Mesenchymal stem cell (in vitro differentiated cells and primary cell): ENCODE results near the gene CFI.

Experiments used
- DNase-seq: peaks from one replicate; pipeline ENCODE4 v3.0.0-alpha.2; 2013
- H2AFZ ChIP-seq: one replicate; pipeline ENCODE4 v1.6.1; 2013; ENCODE audit warnings: low read depth, mild to moderate bottlenecking, control low read depth, inconsistent platforms, low read length, moderate library complexity
- H2AK5ac ChIP-seq: 2 replicates; pipeline ENCODE4 v1.6.1; 2013; ENCODE audit warnings: low read length, moderate library complexity, mild to moderate bottlenecking, inconsistent platforms; ENCODE audit not compliant: severe bottlenecking
- H2BK120ac ChIP-seq: one replicate; pipeline ENCODE4 v1.6.1; 2013; ENCODE audit warnings: low read depth, mild to moderate bottlenecking, inconsistent platforms, low read length, moderate library complexity
- H2BK12ac ChIP-seq, 2 experiments: one replicate each; pipeline ENCODE4 v1.6.1; 2013; ENCODE audit warnings: inconsistent platforms in 2 of 2, low read length in 2 of 2, mild to moderate bottlenecking in 2 of 2, moderate library complexity in 2 of 2, control low read depth in 1 of 2
- H2BK15ac ChIP-seq: one replicate; pipeline ENCODE4 v1.6.1; 2013; ENCODE audit warnings: mild to moderate bottlenecking, low read depth, inconsistent platforms; ENCODE audit not compliant: poor library complexity, severe bottlenecking
- H2BK5ac ChIP-seq: 2 replicates; pipeline ENCODE4 v1.6.1; 2013; ENCODE audit warnings: low read depth, mild to moderate bottlenecking, low read length, control low read depth, inconsistent platforms; ENCODE audit not compliant: poor library complexity, severe bottlenecking
- H3K14ac ChIP-seq, 2 experiments: one replicate each; pipeline ENCODE4 v1.6.1; 2013; ENCODE audit warnings: inconsistent platforms in 2 of 2, low read length in 2 of 2, control low read depth in 1 of 2, mild to moderate bottlenecking in 1 of 2, moderate library complexity in 1 of 2
- H3K18ac ChIP-seq, 2 experiments: one replicate each; pipeline ENCODE4 v1.6.1; 2013; ENCODE audit warnings: inconsistent platforms in 2 of 2, low read length in 2 of 2, control low read depth in 1 of 2, low read depth in 1 of 2, mild to moderate bottlenecking in 1 of 2
- H3K23ac ChIP-seq, 2 experiments: one replicate each; pipeline ENCODE4 v1.6.1; 2013; ENCODE audit warnings: inconsistent platforms in 2 of 2, low read length in 2 of 2, mild to moderate bottlenecking in 2 of 2, moderate library complexity in 2 of 2, control low read depth in 1 of 2
- H3K27ac ChIP-seq: 2 replicates; pipeline ENCODE4 v1.5.1; 2013; ENCODE audit warnings: mild to moderate bottlenecking, moderate library complexity, low read length, control low read depth, inconsistent platforms; ENCODE audit not compliant: poor library complexity, severe bottlenecking
- H3K27me3 ChIP-seq, 2 experiments: 2 replicates each; pipeline versions ENCODE4 v1.6.1 to v1.7.0; 2013; ENCODE audit warnings: low read length in 2 of 2, mild to moderate bottlenecking in 2 of 2, moderate library complexity in 2 of 2, control low read depth in 1 of 2, inconsistent platforms in 1 of 2; ENCODE audit not compliant: control insufficient read depth in 1 of 2, insufficient read depth in 1 of 2
- H3K36me3 ChIP-seq, 2 experiments: 2 replicates each; pipeline versions ENCODE4 v1.6.1 to v1.7.0; 2013; ENCODE audit warnings: low read length in 2 of 2, control low read depth in 1 of 2, inconsistent platforms in 1 of 2, low read depth in 1 of 2, mild to moderate bottlenecking in 1 of 2; ENCODE audit not compliant: insufficient read depth in 2 of 2, control insufficient read depth in 1 of 2
- H3K4ac ChIP-seq, 2 experiments: one replicate each; pipeline ENCODE4 v1.6.1; 2013; ENCODE audit warnings: inconsistent platforms in 2 of 2, low read length in 2 of 2, mild to moderate bottlenecking in 2 of 2, moderate library complexity in 2 of 2, control low read depth in 1 of 2, low read depth in 1 of 2
- H3K4me1 ChIP-seq: 2 replicates; pipeline ENCODE4 v1.6.1; 2013; ENCODE audit warnings: low read depth, low read length, control low read depth; ENCODE audit not compliant: control insufficient read depth, insufficient read depth
- H3K4me2 ChIP-seq: 2 replicates; pipeline ENCODE4 v1.6.1; 2013; ENCODE audit warnings: low read length, mild to moderate bottlenecking, inconsistent platforms; ENCODE audit not compliant: poor library complexity, severe bottlenecking
- H3K4me3 ChIP-seq, 2 experiments: 2 replicates each; pipeline versions ENCODE4 v1.5.1 to v1.7.0; 2013; ENCODE audit warnings: low read length in 2 of 2, mild to moderate bottlenecking in 2 of 2, control low read depth in 1 of 2, low read depth in 1 of 2; ENCODE audit not compliant: insufficient read depth in 1 of 2
- H3K79me1 ChIP-seq: replicated peaks from 2 replicates; pipeline ENCODE4 v1.6.1; 2013; ENCODE audit warnings: mild to moderate bottlenecking, control low read depth, low read length, inconsistent platforms; ENCODE audit not compliant: poor library complexity, severe bottlenecking
- H3K9ac ChIP-seq: 2 replicates; pipeline ENCODE4 v1.7.0; 2013; ENCODE audit warnings: mild to moderate bottlenecking, low read length, moderate library complexity
- H3K9me3 ChIP-seq: 2 replicates; pipeline ENCODE4 v1.7.0; 2013; ENCODE audit warnings: mild to moderate bottlenecking, low read length; ENCODE audit not compliant: control insufficient read depth
- H4K8ac ChIP-seq: one replicate; pipeline ENCODE4 v1.6.1; 2013; ENCODE audit warnings: inconsistent platforms, mild to moderate bottlenecking, low read length, moderate library complexity
- H4K91ac ChIP-seq: one replicate; pipeline ENCODE4 v1.6.1; 2013; ENCODE audit warnings: mild to moderate bottlenecking, low read length, inconsistent platforms
- WGBS: methylation state at CpG from one replicate; pipeline ENCODE4 v1.1.7; 2013; ENCODE audit warnings: mixed read lengths; 5-methylcytosine and 5-hydroxymethylcytosine counted together

The CFI gene

DNA sequence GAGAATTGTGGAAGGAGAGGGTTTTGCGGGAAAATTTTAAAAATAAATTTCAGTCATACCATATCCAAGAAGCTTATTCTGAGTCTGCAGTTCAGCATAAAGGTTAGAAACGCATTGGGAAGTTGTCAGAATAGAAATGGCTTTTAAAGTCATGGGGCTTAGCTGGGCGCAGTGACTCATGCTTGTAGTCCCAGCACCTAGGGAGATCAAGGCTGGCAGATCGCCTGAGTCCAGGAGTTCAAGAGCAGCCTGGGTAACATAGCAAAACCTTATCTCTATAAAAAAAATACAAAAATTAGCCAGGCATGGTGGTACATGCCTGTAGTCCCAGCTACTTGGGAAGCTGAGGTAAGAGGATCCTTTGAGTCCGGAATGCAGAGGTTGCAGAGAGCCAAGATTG lies 68.1 kb downstream of the CFI start:
- DNase-seq: no peak
- 97% methylated on average over 3 of the region's 5 CpGs for WGBS
- no peak overlapping the region for H2BK120ac ChIP-seq
- no peaks in the 10 kb centered on the region for H3K9me3 ChIP-seq
- H3K36me3 ChIP-seq: no peaks in the 10 kb centered on the region
- no peak overlapping the region for H3K18ac ChIP-seq
- H3K27me3 ChIP-seq: peaks cover 0 to 3% of the 10 kb centered on the region in 2 experiments
- H2BK15ac ChIP-seq: no peak overlapping the region
- H3K4me3 ChIP-seq: no peak overlapping the region
- H3K4me1 ChIP-seq: peaks cover 2% of the 10 kb centered on the region
- peaks cover 7% of the 10 kb centered on the region for H3K79me1 ChIP-seq
- no peak overlapping the region for H3K4me2 ChIP-seq
- no peak overlapping the region for H3K23ac ChIP-seq
- H3K27ac ChIP-seq: no peak overlapping the region
- no peak overlapping the region for H4K91ac ChIP-seq
- H2AFZ ChIP-seq: no peak overlapping the region
- H3K4ac ChIP-seq: no peak overlapping the region
- H3K9ac ChIP-seq: no peak overlapping the region
- H2BK5ac ChIP-seq: no peak overlapping the region
- H3K14ac ChIP-seq: no peak overlapping the region
- no peak overlapping the region for H2BK12ac ChIP-seq
- H4K8ac ChIP-seq: no peak overlapping the region
- H2AK5ac ChIP-seq: no peak overlapping the region

DNA sequence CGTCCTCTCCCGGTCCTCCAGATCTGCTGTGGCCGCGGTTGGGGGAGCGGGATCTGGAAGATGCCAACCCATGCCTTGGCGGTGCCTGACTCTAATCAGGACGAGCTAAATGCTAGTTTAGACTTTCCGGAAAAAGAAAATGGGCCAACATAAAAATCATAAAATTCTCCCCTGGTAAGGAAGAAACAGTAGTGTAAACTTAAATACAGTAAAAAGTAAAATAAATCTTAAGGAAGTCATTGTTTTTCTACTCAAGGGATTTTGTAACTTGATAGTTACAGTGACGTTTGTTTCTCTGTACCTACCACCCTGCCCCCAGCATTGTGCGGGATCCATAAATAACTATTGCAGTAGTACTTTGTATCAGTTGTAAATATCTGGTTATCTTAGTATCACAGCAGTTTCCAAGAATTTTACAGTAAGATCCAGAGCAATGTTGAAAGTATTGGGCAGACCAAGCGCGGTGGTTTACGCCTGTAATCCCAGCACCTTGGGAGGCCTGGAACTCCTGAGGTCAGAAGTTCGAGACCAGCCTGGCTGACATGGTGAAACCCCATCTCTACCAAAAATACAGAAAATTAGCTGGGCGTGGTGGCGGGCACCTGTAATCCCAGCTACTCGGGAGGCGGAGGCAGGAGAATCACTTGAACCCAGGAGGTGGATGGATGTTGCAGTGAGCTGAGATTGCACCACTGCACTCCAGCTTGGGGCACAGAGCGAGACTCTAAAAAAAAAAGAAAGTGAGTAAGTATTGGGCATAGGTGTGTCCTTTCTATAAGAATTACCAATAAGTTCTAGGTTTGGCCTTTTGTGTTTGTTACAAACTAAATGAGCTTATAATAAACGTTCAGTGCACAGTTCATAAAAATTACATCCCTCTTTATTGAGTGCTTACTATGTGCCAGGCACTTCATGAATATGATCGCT lies 70.9 kb downstream of the CFI start:
- H3K4me1 ChIP-seq: peaks cover 3% of the 10 kb centered on the region
- H2AK5ac ChIP-seq: no peak overlapping the region
- H3K9ac ChIP-seq: peak overlapping the region; percentile 94
- peak overlapping the region in 1 of 2 experiments; percentile 87 for H3K4ac ChIP-seq
- H3K9me3 ChIP-seq: no peaks in the 10 kb centered on the region
- no peak overlapping the region for H4K8ac ChIP-seq
- DNase-seq: no peak
- H3K27ac ChIP-seq: peak overlapping the region; percentile 76
- no peak overlapping the region for H4K91ac ChIP-seq
- no peak overlapping the region for H2BK15ac ChIP-seq
- 63% methylated on average over 17 of the region's 21 CpGs for WGBS
- no peak overlapping the region for H3K14ac ChIP-seq
- H3K23ac ChIP-seq: no peak overlapping the region
- peak overlapping the region; percentile 59 for H2AFZ ChIP-seq
- H2BK120ac ChIP-seq: no peak overlapping the region
- H3K36me3 ChIP-seq: no peaks in the 10 kb centered on the region
- peaks cover 17% of the 10 kb centered on the region for H3K79me1 ChIP-seq
- H3K27me3 ChIP-seq: no peaks in the 10 kb centered on the region
- H3K18ac ChIP-seq: peak overlapping the region; percentile 37 to 45
- peak overlapping the region; percentile 75 to 84 for H3K4me3 ChIP-seq
- H2BK12ac ChIP-seq: no peak overlapping the region
- peak overlapping the region; percentile 99 for H3K4me2 ChIP-seq
- peak overlapping the region; percentile 35 for H2BK5ac ChIP-seq

DNA sequence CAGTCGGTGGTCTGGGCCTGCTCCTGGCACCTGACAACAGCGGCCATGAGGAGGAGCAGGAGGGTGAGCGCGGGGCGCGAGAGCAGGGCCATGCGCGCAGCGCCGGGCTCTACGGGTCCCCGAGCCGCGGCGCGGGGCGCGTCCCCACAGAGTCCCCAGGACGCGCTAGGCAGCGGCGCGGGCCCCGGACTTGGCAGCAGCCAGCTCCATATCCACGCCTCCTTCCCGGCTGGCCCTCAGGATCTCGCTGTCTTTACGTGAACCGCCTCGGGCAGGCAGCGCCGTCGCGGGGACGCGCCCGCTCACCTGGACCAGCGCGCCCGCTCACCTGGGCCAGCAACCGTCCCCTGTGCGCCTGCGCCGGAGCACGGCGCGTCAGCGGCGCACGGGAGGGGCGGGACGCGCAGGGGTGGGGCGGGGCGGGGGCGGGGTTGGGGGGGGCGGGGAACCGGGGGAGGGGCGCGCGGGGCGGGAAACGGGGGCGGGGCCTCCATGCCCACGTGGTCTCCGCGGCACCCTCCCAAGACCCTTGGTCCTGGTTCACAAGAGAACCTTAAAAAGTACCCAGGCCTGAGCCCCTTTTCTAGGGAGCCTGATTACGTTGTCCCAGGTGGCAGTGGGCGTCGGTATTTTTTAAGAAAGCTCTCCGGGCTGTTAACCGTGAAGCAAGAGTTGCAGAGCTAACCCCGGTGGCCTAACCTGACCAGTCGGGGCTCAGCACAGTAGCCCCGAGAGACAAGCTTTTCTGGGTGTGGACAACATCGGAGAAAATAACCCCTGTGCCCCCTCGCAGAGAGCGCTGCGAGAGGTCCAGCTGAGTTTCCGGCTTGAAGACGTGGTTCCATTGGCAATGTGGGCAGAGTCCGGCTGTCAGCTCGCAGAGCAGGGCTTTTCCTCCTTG lies 71.8 kb downstream of the CFI start, which contains the start of gene PLA2G12A:
TSS of gene PLA2G12A (minus strand) at position 353 of the 901 bp plus-strand sequence. CDS start at position 92, 261 bp downstream.
- WGBS: under 1% methylated on average over 18 of the region's 83 CpGs
- Histone ChIP-seq H2AK5ac (no peak within 1 kb of the TSS), H3K27ac (peak within 1 kb of the TSS; percentile 76), H3K9ac (peak within 1 kb of the TSS; percentile 94), H3K18ac (peak within 1 kb of the TSS; percentile 45 to 98), H3K36me3 (no peaks in the 10 kb centered on the region), H2BK12ac (peak within 1 kb of the TSS in 1 of 2 experiments; percentile 70), H3K14ac (peak within 1 kb of the TSS in 1 of 2 experiments; percentile 87), H3K23ac (no peak within 1 kb of the TSS), H3K27me3 (no peaks in the 10 kb centered on the region), H2BK15ac (peak within 1 kb of the TSS; percentile 55), H3K4me3 (peak within 1 kb of the TSS; percentile 84 to 95), H3K4ac (peak within 1 kb of the TSS; percentile 5 to 87), H3K9me3 (no peaks in the 10 kb centered on the region), H4K8ac (peak within 1 kb of the TSS; percentile 72), H3K4me2 (peak within 1 kb of the TSS; percentile 99), H2BK120ac (no peak within 1 kb of the TSS), H3K79me1 (peaks cover 18% of the 10 kb centered on the region), H2AFZ (peak within 1 kb of the TSS; percentile 100), H3K4me1 (peaks cover 3% of the 10 kb centered on the region), H4K91ac (peak within 1 kb of the TSS; percentile 80), H2BK5ac (peak within 1 kb of the TSS; percentile 35)
- DNase-seq: peak; percentile 75
